ENCODE results near the gene TLN1.

Gene TLN1

DNA sequence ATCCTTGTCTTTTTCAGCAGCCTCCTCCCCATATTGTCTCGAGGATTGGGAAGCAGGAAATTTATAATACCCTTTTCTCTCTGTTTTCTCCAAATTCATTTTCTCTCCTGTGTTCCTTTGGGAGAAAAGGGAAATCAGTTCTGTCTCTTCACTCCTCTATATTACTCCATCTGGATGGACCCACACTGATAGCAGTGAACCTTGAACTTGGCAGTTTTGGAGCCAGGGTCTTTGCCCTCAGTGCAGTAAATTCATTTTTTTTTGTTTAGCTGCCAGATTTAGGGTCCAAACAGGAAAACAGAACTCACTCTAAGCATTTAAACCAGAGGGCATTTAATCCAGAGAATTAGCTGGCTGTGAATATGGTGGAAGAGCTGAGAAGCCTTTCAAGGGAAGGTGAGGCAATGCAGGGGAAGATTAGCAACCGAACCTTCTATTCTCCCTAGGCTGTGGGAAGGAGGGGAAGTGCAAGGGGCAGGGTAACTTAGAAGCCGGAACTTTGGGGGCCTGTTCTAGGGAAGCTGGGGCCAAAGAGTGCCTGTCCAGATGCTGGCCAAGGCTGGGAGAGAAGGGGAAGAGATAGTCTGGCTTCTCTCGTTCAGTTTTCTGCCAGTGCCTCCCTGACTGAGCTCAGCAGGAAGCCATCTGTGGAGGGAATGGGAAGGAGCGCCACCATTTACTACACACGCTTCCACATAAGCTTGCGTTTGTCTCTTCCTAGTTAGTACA, 43.1 kb upstream of the TLN1 start:
- no peaks in the 10 kb centered on the region for H3K27me3 ChIP-seq (ENCODE audit: insufficient read depth, poor library complexity, severe bottlenecking)
- no peaks in the 10 kb centered on the region for H3K9me3 ChIP-seq (ENCODE audit: severe bottlenecking)
- no peak overlapping the region for H3K27ac ChIP-seq (ENCODE audit: poor library complexity, severe bottlenecking)
- TF ChIP-seq, protein P1, sequence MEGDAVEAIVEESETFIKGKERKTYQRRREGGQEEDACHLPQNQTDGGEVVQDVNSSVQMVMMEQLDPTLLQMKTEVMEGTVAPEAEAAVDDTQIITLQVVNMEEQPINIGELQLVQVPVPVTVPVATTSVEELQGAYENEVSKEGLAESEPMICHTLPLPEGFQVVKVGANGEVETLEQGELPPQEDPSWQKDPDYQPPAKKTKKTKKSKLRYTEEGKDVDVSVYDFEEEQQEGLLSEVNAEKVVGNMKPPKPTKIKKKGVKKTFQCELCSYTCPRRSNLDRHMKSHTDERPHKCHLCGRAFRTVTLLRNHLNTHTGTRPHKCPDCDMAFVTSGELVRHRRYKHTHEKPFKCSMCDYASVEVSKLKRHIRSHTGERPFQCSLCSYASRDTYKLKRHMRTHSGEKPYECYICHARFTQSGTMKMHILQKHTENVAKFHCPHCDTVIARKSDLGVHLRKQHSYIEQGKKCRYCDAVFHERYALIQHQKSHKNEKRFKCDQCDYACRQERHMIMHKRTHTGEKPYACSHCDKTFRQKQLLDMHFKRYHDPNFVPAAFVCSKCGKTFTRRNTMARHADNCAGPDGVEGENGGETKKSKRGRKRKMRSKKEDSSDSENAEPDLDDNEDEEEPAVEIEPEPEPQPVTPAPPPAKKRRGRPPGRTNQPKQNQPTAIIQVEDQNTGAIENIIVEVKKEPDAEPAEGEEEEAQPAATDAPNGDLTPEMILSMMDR (IDR thresholded peaks at IDR 0.05; ENCODE audit: poor library complexity, severe bottlenecking): no peak
- DNase-seq (ENCODE audit: low spot score) (no peak), ATAC-seq (ENCODE audit: low read depth) (no peak)
- H3K36me3 ChIP-seq (ENCODE audit: low read depth): no peaks in the 10 kb centered on the region
- H3K4me1 ChIP-seq (ENCODE audit: insufficient read depth, poor library complexity, severe bottlenecking): peaks cover 16% of the 10 kb centered on the region
- H3K4me3 ChIP-seq (ENCODE audit: severe bottlenecking): no peak overlapping the region

DNA sequence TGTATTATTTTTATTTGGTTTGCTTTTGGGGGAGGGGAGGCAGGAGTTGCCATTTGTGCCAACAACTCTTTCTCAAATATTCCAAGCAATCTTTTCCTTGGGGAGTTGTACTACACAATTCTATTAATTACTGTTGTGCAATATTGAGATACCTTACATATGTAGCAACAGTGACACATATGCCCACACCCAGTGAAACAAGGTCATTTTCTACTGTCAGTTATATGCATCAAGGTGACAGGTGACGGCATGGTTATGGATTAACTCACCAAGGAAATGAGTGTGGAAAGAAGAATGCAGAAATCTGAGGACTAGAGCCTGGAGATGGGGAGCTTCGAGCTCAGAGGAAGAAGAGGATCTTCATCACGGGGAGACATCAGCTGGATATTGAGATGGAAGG, 39.9 kb upstream of the TLN1 start:
- DNase-seq (ENCODE audit: low spot score) (no peak), ATAC-seq (ENCODE audit: low read depth) (peak; percentile 85)
- peak overlapping the region; percentile 58 for H3K27ac ChIP-seq (ENCODE audit: poor library complexity, severe bottlenecking)
- no peaks in the 10 kb centered on the region for H3K36me3 ChIP-seq (ENCODE audit: low read depth)
- no peak overlapping the region for H3K4me3 ChIP-seq (ENCODE audit: severe bottlenecking)
- H3K27me3 ChIP-seq (ENCODE audit: insufficient read depth, poor library complexity, severe bottlenecking): no peaks in the 10 kb centered on the region
- H3K9me3 ChIP-seq (ENCODE audit: severe bottlenecking): no peaks in the 10 kb centered on the region
- H3K4me1 ChIP-seq (ENCODE audit: insufficient read depth, poor library complexity, severe bottlenecking): peaks cover 16% of the 10 kb centered on the region
- TF ChIP-seq, protein P1 (IDR thresholded peaks at IDR 0.05; ENCODE audit: poor library complexity, severe bottlenecking): no peak

DNA sequence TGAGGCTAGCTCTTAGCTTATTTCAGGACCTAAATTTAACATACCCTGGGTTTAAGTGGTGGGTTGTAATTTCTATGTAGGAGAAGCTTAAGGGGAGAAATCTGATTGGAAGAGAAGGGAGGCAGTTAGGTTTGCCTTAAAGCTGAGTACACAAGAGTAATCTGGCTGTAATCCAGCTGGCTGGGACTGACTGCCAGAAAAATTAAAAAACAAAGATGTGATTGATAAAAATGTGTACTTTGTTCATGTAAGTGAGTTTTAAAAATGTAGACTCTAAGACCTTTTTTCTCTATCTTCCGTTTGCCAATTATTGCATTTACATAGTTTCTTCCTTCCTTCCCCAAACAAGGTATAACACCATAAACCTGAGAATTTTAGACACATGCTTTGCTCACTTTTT, 39.5 kb upstream of the TLN1 start:
- Histone ChIP-seq H3K36me3 (ENCODE audit: low read depth) (no peaks in the 10 kb centered on the region), H3K4me3 (ENCODE audit: severe bottlenecking) (no peak overlapping the region), H3K4me1 (ENCODE audit: insufficient read depth, poor library complexity, severe bottlenecking) (peaks cover 16% of the 10 kb centered on the region), H3K27me3 (ENCODE audit: insufficient read depth, poor library complexity, severe bottlenecking) (no peaks in the 10 kb centered on the region), H3K27ac (ENCODE audit: poor library complexity, severe bottlenecking) (peak overlapping the region; percentile 58), H3K9me3 (ENCODE audit: severe bottlenecking) (no peaks in the 10 kb centered on the region)
- TF ChIP-seq, protein P1 (IDR thresholded peaks at IDR 0.05; ENCODE audit: poor library complexity, severe bottlenecking): no peak
- no peak for DNase-seq (ENCODE audit: low spot score)
- ATAC-seq (ENCODE audit: low read depth): peak; percentile 47; the same call in 2 of the 3 replicates

DNA sequence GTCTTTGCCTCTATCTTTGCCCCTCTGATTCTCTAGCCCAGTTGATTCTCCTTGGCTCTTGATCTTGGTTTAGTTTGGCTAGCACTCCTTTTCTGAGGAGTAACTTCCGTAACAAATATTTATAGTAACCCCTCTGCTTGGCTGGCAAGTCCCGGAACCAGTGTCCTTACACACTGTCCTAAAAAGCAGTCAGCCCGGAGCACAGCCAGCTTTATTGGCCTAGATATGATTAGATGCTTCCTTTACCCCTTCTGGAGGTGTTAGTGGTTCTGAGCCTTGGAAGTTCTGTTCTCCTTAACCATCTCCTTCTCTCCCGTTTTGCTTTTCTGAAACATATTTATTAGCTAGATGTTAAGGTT, 39.1 kb upstream of the TLN1 start:
- Histone ChIP-seq H3K36me3 (ENCODE audit: low read depth) (no peaks in the 10 kb centered on the region), H3K27ac (ENCODE audit: poor library complexity, severe bottlenecking) (peak overlapping the region; percentile 58), H3K4me3 (ENCODE audit: severe bottlenecking) (no peak overlapping the region), H3K27me3 (ENCODE audit: insufficient read depth, poor library complexity, severe bottlenecking) (no peaks in the 10 kb centered on the region), H3K4me1 (ENCODE audit: insufficient read depth, poor library complexity, severe bottlenecking) (peaks cover 16% of the 10 kb centered on the region), H3K9me3 (ENCODE audit: severe bottlenecking) (no peaks in the 10 kb centered on the region)
- TF ChIP-seq, protein P1 (IDR thresholded peaks at IDR 0.05; ENCODE audit: poor library complexity, severe bottlenecking): no peak
- no peak for ATAC-seq (ENCODE audit: low read depth)
- DNase-seq (ENCODE audit: low spot score): no peak

DNA sequence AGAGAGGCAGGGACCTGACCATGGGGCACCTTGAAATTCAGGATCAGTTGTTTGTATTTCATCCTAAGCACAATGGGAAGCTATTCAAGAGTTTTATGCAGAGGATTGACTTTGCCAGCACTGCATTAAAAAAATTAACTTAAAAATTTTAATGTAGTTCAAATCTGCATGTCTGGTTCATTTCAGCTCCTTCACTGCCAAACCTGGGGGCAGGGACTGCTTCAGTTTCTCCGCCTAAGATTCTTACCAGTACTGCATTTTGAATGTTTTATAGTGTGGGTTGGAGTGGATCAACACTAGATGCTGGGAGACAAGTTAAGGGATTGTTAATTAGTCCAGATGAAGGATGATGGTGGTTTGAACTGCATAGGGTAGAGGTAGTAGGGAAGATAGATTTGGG, 37.8 kb upstream of the TLN1 start:
- TF ChIP-seq, protein P1 (IDR thresholded peaks at IDR 0.05; ENCODE audit: poor library complexity, severe bottlenecking): no peak
- Histone ChIP-seq H3K4me3 (ENCODE audit: severe bottlenecking) (no peak overlapping the region), H3K36me3 (ENCODE audit: low read depth) (no peaks in the 10 kb centered on the region), H3K4me1 (ENCODE audit: insufficient read depth, poor library complexity, severe bottlenecking) (peaks cover 16% of the 10 kb centered on the region), H3K27ac (ENCODE audit: poor library complexity, severe bottlenecking) (no peak overlapping the region), H3K27me3 (ENCODE audit: insufficient read depth, poor library complexity, severe bottlenecking) (no peaks in the 10 kb centered on the region), H3K9me3 (ENCODE audit: severe bottlenecking) (no peaks in the 10 kb centered on the region)
- ATAC-seq (ENCODE audit: low read depth) (no peak), DNase-seq (ENCODE audit: low spot score) (no peak)

All from RWPE2 (cell line).